ENCODE data around the gene STK11IP.

STK11IP gene

GRCh38 chr2:219621935-219622334, 24.3 kb downstream of the STK11IP start:
- no peak for DNase-seq

- DNase-seq = no peak
These were observed 24.8 kb downstream of the STK11IP start for GRCh38 chr2:219622472-219622871.

DNA sequence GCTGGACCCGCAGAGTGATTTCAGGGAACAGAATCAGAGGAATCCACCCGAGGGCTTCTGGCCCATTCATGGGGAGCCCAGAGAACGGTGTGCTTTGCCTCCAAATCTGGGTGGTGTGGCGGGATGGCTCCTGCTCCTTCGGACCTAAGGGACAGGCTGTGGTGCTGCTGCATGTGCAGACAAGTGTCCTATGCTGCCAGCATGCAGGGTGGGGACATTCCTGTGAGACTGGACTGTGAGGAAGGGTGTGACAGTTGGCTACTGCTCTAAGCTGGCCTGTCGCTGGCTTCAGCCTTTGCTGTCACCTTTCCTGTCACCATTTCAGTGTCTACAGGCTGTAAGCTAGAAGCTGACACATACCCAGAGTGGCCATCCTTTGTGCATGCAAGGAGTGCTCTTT, 26.9 kb downstream of the STK11IP start:
- DNase-seq = no peak

GRCh38 chr2:219625179-219625578, 27.5 kb downstream of the STK11IP start:
- DNase-seq = no peak

- no peak for DNase-seq
These were observed 28.9 kb downstream of the STK11IP start for GRCh38 chr2:219626540-219626939.

- DNase-seq = no peak
These were observed 29.7 kb downstream of the STK11IP start, which contains the start of gene SLC4A3 for GRCh38 chr2:219627103-219628100. Gene SLC4A3 (plus strand): TSS chr2:219627630. CDS start chr2:219627993, 363 bp downstream.

DNA sequence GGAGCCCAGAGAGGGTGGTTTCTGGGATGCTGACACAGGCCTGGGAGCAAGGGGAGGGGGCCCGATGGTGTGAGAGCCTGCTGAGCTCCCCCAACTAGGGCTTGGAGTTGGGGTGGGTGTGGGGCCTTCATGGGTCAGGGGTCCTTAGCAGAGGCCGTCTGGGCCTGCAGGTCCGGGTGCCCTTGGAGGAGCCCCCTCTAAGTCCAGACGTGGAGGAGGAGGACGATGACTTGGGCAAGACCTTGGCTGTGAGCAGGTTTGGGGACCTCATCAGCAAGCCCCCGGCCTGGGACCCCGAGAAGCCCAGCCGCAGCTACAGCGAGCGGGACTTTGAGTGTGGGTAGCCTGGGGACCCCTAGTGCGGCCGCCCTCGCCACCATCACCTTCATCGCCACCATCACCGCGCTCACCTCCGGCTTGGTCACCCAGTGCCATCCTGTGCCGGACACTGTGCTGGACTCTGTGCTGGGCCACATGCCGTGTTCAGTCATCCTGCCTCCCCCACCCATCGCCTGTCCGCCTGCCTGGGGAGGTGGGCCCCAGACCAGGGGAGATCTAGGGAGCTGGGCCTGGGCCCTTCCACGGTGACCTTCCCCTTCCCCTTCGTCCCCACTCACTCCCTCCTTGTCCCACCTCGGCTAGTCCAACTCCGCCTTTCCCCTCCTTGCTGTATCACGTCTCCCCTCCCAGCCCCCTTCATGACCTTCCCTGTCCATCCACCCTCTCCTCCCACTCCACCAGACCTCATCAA, 30.8 kb downstream of the STK11IP start:
- no peak for DNase-seq

- DNase-seq = no peak
These were observed 31.6 kb downstream of the STK11IP start for GRCh38 chr2:219628986-219629901.

DNA sequence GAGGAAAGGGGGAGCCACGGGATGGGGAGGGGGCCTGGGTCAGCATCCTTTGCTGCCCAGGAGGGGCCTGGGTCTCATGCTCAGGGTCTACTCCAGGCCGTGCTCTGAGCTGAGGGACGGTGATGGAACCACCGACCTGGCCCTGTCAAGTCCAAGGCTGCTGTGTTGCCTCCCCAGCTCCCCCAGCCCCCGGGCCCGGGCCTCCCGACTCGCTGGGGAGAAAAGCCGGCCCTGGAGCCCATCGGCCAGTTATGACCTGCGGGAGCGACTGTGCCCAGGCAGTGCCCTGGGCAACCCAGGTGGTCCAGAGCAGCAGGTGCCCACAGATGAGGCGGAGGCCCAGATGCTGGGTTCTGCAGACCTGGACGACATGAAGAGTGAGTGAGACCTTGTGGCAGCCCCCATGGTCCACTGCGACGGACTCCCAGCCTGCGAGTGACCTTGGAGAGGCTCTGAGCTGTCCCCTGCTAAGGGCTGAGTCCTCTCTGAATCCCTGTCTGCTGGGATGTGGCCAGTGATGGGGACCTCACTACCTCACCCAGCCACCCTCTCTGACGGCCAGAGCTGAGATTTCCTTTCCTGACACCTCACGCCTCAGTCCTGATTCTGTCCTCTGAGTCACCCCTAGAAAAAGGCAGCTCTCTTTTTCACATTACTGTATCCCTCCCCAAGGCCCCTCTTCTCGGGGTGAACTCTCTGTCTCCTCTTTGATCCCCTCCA, 32.5 kb downstream of the STK11IP start:
- no peak for DNase-seq

DNA sequence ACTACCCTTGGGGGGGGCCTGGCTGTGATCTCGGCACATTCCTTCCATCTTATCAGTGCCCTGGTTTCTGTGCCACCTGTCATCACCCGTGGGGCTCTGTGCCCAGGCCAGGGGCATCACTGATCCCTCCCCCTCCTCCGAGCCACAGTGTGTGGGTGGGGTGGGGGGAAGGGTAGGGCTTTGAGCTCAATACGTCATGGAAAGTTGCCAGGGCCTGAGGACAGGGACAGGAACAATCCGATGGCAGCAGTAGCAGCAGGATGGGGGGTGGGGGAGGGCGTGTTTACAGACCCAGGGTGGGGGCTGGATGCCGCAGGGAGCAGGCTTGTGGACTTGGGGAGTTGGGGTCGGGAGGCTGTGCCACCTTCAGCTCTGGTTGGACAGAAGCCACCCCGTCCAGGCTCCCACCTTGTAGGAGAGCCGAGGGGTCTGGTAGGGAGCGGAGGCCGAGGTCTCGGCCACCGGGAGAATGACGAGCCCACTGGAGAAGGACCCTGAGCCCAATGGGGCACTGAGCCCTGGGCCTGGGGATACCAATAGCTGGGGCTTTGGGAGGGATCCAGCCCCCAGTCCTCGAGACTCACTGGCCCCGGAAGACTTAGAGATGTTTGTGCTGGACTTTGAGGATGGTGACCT, 33.2 kb downstream of the STK11IP start:
- no peak for DNase-seq

- DNase-seq = no peak
These were observed 33.8 kb downstream of the STK11IP start for GRCh38 chr2:219631406-219631891.

- DNase-seq = no peak
These were observed 34.5 kb downstream of the STK11IP start for GRCh38 chr2:219631904-219632759.

DNA sequence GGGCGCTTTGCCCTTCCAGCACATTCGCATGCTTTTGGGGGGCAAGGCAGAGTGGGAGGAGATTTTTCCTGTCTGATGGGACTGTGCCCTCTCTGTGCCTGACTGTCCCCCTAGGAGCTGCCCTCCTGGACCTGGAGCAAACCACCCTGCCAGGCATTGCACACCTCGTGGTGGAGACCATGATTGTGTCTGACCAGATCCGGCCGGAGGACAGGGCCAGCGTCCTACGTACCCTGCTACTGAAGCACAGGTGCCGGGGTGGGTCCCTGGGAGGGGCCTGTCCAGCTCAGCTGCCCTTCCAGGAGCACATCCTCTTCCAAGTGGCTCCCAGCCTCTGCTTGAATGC, 35.1 kb downstream of the STK11IP start:
- no peak for DNase-seq

DNA sequence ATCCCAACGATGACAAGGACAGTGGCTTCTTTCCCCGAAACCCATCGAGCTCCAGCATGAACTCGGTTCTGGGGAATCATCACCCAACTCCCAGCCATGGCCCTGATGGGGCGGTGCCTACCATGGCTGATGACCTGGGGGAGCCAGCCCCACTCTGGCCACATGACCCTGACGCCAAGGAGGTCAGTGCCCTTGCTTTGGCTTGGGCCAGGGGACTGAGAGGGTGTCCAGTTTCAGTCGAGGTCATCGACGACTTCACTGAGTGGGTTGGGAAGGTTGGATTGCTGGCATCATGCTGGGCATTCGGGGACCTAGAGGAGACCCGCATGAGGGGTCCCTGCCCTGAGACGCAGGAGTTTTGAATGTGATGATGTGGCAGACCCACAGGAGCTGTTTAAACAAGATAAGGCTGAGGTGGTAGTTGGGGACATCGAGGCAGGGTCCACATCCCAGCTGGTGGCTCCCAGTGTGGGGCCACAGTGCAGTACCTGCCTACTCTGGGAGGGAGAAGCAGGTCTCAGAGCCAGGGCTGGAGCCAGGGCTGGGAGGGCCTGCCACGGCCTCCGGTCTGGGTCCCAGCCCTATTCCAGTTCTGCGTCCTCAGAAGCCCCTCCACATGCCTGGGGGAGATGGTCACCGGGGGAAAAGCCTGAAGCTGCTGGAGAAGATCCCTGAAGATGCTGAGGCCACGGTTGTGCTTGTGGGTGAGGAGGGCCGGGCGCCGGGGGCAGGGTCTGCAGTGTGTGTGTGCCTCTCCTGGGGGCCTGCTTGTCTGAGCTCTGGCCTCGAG, 35.8 kb downstream of the STK11IP start:
- DNase-seq = no peak

DNA sequence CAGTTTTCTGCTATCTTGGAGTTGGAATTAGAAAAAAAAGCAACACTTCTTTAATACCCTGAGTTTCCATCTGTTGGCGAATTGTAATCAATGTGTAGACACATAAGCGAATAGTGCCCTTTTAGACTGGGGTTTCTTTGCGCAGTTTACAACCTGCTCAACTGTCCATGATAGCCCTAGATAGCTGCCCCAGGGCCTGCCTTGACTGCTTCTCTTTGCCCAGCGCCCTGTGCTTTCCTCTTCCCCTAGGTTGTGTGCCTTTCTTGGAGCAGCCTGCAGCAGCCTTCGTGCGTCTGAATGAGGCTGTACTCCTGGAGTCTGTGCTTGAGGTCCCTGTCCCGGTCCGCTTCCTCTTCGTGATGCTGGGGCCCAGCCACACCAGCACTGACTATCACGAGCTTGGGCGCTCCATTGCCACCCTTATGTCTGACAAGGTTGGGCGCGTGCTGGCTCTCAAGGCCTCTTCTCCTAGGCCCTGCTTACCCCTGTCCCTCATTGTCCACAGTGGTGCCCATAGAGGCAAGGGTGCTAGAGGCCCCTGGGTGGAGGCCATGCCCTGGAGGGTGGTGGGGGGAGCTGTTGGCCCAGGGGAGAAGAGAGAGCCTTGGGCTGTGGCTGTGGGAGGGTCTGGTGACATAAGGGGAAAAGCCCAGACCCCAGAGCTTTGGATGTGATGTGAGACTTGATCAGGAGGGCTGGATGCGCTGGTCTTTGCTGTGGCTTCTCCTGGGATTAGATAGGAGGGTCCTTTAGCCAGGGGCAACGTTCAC, 36.7 kb downstream of the STK11IP start:
- no peak for DNase-seq

GRCh38 chr2:219634951-219635751, 37.5 kb downstream of the STK11IP start:
- DNase-seq = no peak

GRCh38 chr2:219636144-219636915, 38.7 kb downstream of the STK11IP start:
- DNase-seq = no peak

Measured in NCI-H1694 (cell line).